GM23338 (cell line): ENCODE measurements around the gene C4orf17. TPM values are rescaled to one million over a fixed set of nuclear protein-coding genes. Genes with fewer than 3 reads are reported as not detected.

Experiments
- ATAC-seq: fragments of 200-7000 bp; cut with Tn5 transposase; 3 replicates; pipeline ENCODE4 v1.9.1; 2020
- DNase-seq: peaks from one replicate; pipeline ENCODE4 v3.0.0-alpha.2; 2015; ENCODE audit warnings: low spot score
- H2AFZ ChIP-seq: fragments of 200-600 bp; sonication (generic); 2 replicates; pipeline ENCODE4 v1.8.0; 2016; ENCODE audit warnings: antibody characterized with exemption, mild to moderate bottlenecking, moderate library complexity
- H3F3A ChIP-seq: fragments of 200-600 bp; sonication (generic); replicated peaks from 2 replicates; pipeline ENCODE4 v1.8.0; 2017; ENCODE audit warnings: antibody characterized with exemption, mixed run types, low read depth
- H3K27ac ChIP-seq: fragments of 200-600 bp; sonication (generic); 2 replicates; pipeline ENCODE4 v1.6.1; 2016; ENCODE audit warnings: low read depth
- H3K27me3 ChIP-seq: fragments of 200-600 bp; sonication (generic); 2 replicates; pipeline ENCODE4 v1.8.0; 2016; ENCODE audit warnings: mild to moderate bottlenecking, mixed run types, moderate library complexity; ENCODE audit not compliant: insufficient read depth
- H3K36me3 ChIP-seq: fragments of 200-600 bp; sonication (generic); 2 replicates; pipeline ENCODE4 v1.8.0; 2016; ENCODE audit warnings: mild to moderate bottlenecking; ENCODE audit not compliant: insufficient read depth
- H3K4me1 ChIP-seq: fragments of 200-600 bp; sonication (generic); 2 replicates; pipeline ENCODE4 v1.8.0; 2016; ENCODE audit warnings: mild to moderate bottlenecking, moderate library complexity; ENCODE audit not compliant: insufficient read depth
- H3K4me2 ChIP-seq: fragments of 200-600 bp; sonication (generic); 2 replicates; pipeline ENCODE4 v1.7.1; 2017; ENCODE audit warnings: mixed run types
- H3K4me3 ChIP-seq: fragments of 200-600 bp; sonication (generic); 2 replicates; pipeline ENCODE4 v1.6.1; 2016; ENCODE audit warnings: mixed run types
- H3K79me2 ChIP-seq: fragments of 200-600 bp; sonication (generic); replicated peaks from 2 replicates; pipeline ENCODE4 v1.8.0; 2017; ENCODE audit warnings: mild to moderate bottlenecking; ENCODE audit not compliant: insufficient read depth
- H3K9me2 ChIP-seq: fragments of 200-600 bp; sonication (generic); 2 replicates; pipeline ENCODE4 v1.8.0; 2017; ENCODE audit not compliant: insufficient read depth
- H4K20me1 ChIP-seq: fragments of 200-600 bp; sonication (generic); replicated peaks from 2 replicates; pipeline ENCODE4 v1.8.0; 2017; ENCODE audit warnings: mild to moderate bottlenecking; ENCODE audit not compliant: insufficient read depth
- H3K27ac Mint-ChIP-seq: 2 replicates; pipeline ENCODE4 v1.8.0; 2020; ENCODE audit warnings: inconsistent platforms, mild to moderate bottlenecking, moderate library complexity, mixed read lengths
- H3K27me3 Mint-ChIP-seq: 3 replicates; pipeline ENCODE4 v1.8.0; 2022; ENCODE audit warnings: low read depth, mild to moderate bottlenecking, moderate library complexity, mixed read lengths, inconsistent platforms; ENCODE audit not compliant: insufficient read depth, poor library complexity
- H3K36me3 Mint-ChIP-seq: 3 replicates; pipeline ENCODE4 v1.8.0; 2021; ENCODE audit warnings: low read depth, mild to moderate bottlenecking, inconsistent platforms, moderate library complexity, mixed read lengths
- H3K4me1 Mint-ChIP-seq: 3 replicates; pipeline ENCODE4 v1.8.0; 2020; ENCODE audit warnings: mild to moderate bottlenecking, inconsistent platforms, mixed read lengths
- H3K4me3 Mint-ChIP-seq: 3 replicates; pipeline ENCODE4 v1.8.0; 2021; ENCODE audit warnings: moderate library complexity, mild to moderate bottlenecking, inconsistent platforms, mixed read lengths
- H3K9me3 Mint-ChIP-seq: 3 replicates; pipeline ENCODE4 v1.8.0; 2020; ENCODE audit warnings: moderate library complexity, mild to moderate bottlenecking, inconsistent platforms, mixed read lengths
- CREB1 ChIP-seq: fragments of 250-450 bp; sonication (Bioruptor Pico); IDR thresholded peaks from 2 replicates; pipeline ENCODE4 v1.5.0; 2020; ENCODE audit warnings: low read depth, mild to moderate bottlenecking, moderate library complexity
- CTCF ChIP-seq, 2 experiments: fragments of 200-600 bp in 1 of 2; sonication (generic) in 1 of 2; conservative IDR thresholded peaks; 2 replicates each; pipeline versions ENCODE4 v1.5.1 to v1.6.1; 2016 to 2017; ENCODE audit warnings: antibody characterized with exemption in 2 of 2, low read depth in 2 of 2, mild to moderate bottlenecking in 2 of 2, moderate library complexity in 1 of 2
- EZH2 ChIP-seq: fragments of 200-600 bp; sonication (generic); IDR thresholded peaks from one replicate; pipeline ENCODE4 v1.8.0; 2017; ENCODE audit warnings: antibody characterized with exemption, mild to moderate bottlenecking, low read depth; ENCODE audit not compliant: unreplicated experiment
- EZH2phosphoT487 ChIP-seq: fragments of 200-600 bp; sonication (generic); IDR thresholded peaks from one replicate; pipeline ENCODE4 v1.8.1; 2018; ENCODE audit warnings: antibody characterized with exemption; ENCODE audit not compliant: unreplicated experiment
- JUNB ChIP-seq: IDR thresholded peaks from one replicate; pipeline ENCODE4 v1.6.1; 2016; ENCODE audit warnings: antibody characterized with exemption; ENCODE audit not compliant: unreplicated experiment
- NANOG ChIP-seq: IDR thresholded peaks from 2 replicates; pipeline ENCODE4 v1.6.1; 2016; ENCODE audit warnings: antibody characterized with exemption, borderline replicate concordance
- POLR2AphosphoS5 ChIP-seq: IDR thresholded peaks from 2 replicates; pipeline ENCODE4 v1.6.1; 2016; ENCODE audit warnings: antibody characterized with exemption, low read depth
- STAT1 ChIP-seq: IDR thresholded peaks from one replicate; pipeline ENCODE4 v1.6.1; 2016; ENCODE audit warnings: antibody characterized with exemption; ENCODE audit not compliant: unreplicated experiment
- ZNF114 ChIP-seq: fragments of 250-450 bp; sonication (Bioruptor Pico); IDR thresholded peaks from 2 replicates; pipeline ENCODE4 v1.5.0; 2020; ENCODE audit warnings: mild to moderate bottlenecking, moderate library complexity
- ZNF331 ChIP-seq: fragments of 250-450 bp; sonication (Bioruptor Pico); IDR thresholded peaks from 2 replicates; pipeline ENCODE4 v1.5.0; 2020; ENCODE audit warnings: low read depth, mild to moderate bottlenecking, moderate library complexity
- polyA plus RNA-seq: library from polyadenylated mRNA; unstranded; fragments of >200 nt; fragmentation: Nextera tagmentation; extraction: Ambion mirVana; gene quantifications from 2 replicates; pipeline ENCODE4 v1.2.1, GENCODE V29; 2016
- total RNA-seq: library from RNA; depleted of rRNA; stranded (reverse); fragments of >200 nt; shearing (Covaris generic); gene quantifications from 2 replicates; pipeline ENCODE4 v1.2.3, GENCODE V29; 2014
- TF ChIP-seq, protein P1 (sequence below): IDR thresholded peaks from one replicate; pipeline ENCODE4 v1.6.1; 2018; ENCODE audit warnings: antibody characterized with exemption; ENCODE audit not compliant: unreplicated experiment
- TF ChIP-seq, protein P2 (sequence below): fragments of 250-450 bp; sonication (Bioruptor Pico); IDR thresholded peaks from 2 replicates; pipeline ENCODE4 v1.5.0; 2020; ENCODE audit warnings: mild to moderate bottlenecking, moderate library complexity
- TF ChIP-seq, protein P3 (sequence below): IDR thresholded peaks from 2 replicates; pipeline ENCODE4 v1.6.1; 2016; ENCODE audit warnings: antibody characterized with exemption

The C4orf17 gene
- total and polyA plus RNA-seq, 2 experiments from 2014 or later = not detected

GRCh38 chr4:99571883-99572282, 61.1 kb downstream of the C4orf17 start:
- TF ChIP-seq, protein P1, sequence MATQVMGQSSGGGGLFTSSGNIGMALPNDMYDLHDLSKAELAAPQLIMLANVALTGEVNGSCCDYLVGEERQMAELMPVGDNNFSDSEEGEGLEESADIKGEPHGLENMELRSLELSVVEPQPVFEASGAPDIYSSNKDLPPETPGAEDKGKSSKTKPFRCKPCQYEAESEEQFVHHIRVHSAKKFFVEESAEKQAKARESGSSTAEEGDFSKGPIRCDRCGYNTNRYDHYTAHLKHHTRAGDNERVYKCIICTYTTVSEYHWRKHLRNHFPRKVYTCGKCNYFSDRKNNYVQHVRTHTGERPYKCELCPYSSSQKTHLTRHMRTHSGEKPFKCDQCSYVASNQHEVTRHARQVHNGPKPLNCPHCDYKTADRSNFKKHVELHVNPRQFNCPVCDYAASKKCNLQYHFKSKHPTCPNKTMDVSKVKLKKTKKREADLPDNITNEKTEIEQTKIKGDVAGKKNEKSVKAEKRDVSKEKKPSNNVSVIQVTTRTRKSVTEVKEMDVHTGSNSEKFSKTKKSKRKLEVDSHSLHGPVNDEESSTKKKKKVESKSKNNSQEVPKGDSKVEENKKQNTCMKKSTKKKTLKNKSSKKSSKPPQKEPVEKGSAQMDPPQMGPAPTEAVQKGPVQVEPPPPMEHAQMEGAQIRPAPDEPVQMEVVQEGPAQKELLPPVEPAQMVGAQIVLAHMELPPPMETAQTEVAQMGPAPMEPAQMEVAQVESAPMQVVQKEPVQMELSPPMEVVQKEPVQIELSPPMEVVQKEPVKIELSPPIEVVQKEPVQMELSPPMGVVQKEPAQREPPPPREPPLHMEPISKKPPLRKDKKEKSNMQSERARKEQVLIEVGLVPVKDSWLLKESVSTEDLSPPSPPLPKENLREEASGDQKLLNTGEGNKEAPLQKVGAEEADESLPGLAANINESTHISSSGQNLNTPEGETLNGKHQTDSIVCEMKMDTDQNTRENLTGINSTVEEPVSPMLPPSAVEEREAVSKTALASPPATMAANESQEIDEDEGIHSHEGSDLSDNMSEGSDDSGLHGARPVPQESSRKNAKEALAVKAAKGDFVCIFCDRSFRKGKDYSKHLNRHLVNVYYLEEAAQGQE = no peak
- no peak for TF ChIP-seq ZNF114 (CRISPR knock-in tag)
- TF ChIP-seq, protein P2, sequence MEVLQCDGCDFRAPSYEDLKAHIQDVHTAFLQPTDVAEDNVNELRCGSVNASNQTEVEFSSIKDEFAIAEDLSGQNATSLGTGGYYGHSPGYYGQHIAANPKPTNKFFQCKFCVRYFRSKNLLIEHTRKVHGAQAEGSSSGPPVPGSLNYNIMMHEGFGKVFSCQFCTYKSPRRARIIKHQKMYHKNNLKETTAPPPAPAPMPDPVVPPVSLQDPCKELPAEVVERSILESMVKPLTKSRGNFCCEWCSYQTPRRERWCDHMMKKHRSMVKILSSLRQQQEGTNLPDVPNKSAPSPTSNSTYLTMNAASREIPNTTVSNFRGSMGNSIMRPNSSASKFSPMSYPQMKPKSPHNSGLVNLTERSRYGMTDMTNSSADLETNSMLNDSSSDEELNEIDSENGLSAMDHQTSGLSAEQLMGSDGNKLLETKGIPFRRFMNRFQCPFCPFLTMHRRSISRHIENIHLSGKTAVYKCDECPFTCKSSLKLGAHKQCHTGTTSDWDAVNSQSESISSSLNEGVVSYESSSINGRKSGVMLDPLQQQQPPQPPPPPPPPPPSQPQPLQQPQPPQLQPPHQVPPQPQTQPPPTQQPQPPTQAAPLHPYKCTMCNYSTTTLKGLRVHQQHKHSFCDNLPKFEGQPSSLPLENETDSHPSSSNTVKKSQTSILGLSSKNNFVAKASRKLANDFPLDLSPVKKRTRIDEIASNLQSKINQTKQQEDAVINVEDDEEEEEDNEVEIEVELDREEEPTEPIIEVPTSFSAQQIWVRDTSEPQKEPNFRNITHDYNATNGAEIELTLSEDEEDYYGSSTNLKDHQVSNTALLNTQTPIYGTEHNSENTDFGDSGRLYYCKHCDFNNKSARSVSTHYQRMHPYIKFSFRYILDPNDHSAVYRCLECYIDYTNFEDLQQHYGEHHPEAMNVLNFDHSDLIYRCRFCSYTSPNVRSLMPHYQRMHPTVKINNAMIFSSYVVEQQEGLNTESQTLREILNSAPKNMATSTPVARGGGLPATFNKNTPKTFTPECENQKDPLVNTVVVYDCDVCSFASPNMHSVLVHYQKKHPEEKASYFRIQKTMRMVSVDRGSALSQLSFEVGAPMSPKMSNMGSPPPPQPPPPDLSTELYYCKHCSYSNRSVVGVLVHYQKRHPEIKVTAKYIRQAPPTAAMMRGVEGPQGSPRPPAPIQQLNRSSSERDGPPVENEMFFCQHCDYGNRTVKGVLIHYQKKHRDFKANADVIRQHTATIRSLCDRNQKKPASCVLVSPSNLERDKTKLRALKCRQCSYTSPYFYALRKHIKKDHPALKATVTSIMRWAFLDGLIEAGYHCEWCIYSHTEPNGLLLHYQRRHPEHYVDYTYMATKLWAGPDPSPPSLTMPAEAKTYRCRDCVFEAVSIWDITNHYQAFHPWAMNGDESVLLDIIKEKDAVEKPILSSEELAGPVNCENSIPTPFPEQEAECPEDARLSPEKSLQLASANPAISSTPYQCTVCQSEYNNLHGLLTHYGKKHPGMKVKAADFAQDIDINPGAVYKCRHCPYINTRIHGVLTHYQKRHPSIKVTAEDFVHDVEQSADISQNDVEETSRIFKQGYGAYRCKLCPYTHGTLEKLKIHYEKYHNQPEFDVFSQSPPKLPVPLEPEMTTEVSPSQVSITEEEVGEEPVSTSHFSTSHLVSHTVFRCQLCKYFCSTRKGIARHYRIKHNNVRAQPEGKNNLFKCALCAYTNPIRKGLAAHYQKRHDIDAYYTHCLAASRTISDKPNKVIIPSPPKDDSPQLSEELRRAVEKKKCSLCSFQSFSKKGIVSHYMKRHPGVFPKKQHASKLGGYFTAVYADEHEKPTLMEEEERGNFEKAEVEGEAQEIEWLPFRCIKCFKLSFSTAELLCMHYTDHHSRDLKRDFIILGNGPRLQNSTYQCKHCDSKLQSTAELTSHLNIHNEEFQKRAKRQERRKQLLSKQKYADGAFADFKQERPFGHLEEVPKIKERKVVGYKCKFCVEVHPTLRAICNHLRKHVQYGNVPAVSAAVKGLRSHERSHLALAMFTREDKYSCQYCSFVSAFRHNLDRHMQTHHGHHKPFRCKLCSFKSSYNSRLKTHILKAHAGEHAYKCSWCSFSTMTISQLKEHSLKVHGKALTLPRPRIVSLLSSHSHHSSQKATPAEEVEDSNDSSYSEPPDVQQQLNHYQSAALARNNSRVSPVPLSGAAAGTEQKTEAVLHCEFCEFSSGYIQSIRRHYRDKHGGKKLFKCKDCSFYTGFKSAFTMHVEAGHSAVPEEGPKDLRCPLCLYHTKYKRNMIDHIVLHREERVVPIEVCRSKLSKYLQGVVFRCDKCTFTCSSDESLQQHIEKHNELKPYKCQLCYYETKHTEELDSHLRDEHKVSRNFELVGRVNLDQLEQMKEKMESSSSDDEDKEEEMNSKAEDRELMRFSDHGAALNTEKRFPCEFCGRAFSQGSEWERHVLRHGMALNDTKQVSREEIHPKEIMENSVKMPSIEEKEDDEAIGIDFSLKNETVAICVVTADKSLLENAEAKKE (CRISPR knock-in tag) = no peak
- TF ChIP-seq ZNF331 (CRISPR knock-in tag) = no peak
- TF ChIP-seq EZH2phosphoT487 = no peak
- no peak for TF ChIP-seq CTCF (conservative IDR thresholded peaks at IDR 0.05; ENCODE audit: low read depth in 2 of 2)
- TF ChIP-seq JUNB = no peak
- TF ChIP-seq NANOG = no peak
- no peak for TF ChIP-seq EZH2
- TF ChIP-seq STAT1 = no peak
- TF ChIP-seq, protein P3, sequence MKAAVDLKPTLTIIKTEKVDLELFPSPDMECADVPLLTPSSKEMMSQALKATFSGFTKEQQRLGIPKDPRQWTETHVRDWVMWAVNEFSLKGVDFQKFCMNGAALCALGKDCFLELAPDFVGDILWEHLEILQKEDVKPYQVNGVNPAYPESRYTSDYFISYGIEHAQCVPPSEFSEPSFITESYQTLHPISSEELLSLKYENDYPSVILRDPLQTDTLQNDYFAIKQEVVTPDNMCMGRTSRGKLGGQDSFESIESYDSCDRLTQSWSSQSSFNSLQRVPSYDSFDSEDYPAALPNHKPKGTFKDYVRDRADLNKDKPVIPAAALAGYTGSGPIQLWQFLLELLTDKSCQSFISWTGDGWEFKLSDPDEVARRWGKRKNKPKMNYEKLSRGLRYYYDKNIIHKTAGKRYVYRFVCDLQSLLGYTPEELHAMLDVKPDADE = no peak
- TF ChIP-seq CREB1 (CRISPR knock-in tag) = no peak
- TF ChIP-seq POLR2AphosphoS5 = no peak
- DNase-seq = no peak
- ATAC-seq = no peak

More at GRCh38 chr4:99571883-99572282, 61.1 kb downstream of the C4orf17 start:
- Histone ChIP-seq H3F3A (no peaks in the 10 kb centered on the region), H4K20me1 (no peaks in the 10 kb centered on the region), H3K36me3 (no peaks in the 10 kb centered on the region), H2AFZ (no peak overlapping the region), H3K9me2 (no peaks in the 10 kb centered on the region), H3K4me3 (no peak overlapping the region), H3K4me2 (no peak overlapping the region), H3K79me2 (no peaks in the 10 kb centered on the region), H3K27me3 (no peaks in the 10 kb centered on the region), H3K27ac (no peak overlapping the region), H3K4me1 (peaks cover 9% of the 10 kb centered on the region; the same call in 1 of the 2 replicates)
- Mint-ChIP-seq H3K9me3 (no peaks in the 10 kb centered on the region), H3K27ac (no peak overlapping the region), H3K4me3 (no peak overlapping the region), H3K27me3 (no peaks in the 10 kb centered on the region), H3K36me3 (no peaks in the 10 kb centered on the region), H3K4me1 (peaks cover 9% of the 10 kb centered on the region)
